NK-92 treated with Interleukin-12 subunit alpha and Interleukin-12 subunit beta, amount 100 ng/mL, for 24 hours (cell line): ENCODE measurements around the gene MICU1.

Experiments used
- DNase-seq: peaks from one replicate; lab custom pipeline; 2025; lab: John Stamatoyannopoulos, UW

Gene MICU1

DNA sequence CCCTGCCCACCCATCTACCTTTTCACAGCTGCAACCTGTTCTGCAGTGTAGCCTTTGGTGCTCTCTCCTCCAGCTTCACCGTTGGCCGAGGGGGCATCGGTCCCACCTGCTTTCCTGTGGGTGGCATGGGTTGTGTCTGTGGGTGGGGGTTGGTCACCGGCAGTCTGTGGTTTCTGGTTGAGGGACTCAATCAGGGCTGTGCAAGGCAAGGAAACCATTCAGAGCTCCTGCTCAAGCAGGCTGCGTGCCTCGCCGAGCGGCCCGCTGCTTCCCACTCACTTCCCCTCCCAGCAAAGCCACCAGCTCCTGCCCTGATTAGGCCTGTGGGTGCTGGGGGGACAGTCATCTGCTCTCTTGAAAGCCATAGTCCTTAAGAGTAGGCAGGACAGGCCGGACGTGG is 280.9 kb downstream of the MICU1 start:
- no peak for DNase-seq

DNA sequence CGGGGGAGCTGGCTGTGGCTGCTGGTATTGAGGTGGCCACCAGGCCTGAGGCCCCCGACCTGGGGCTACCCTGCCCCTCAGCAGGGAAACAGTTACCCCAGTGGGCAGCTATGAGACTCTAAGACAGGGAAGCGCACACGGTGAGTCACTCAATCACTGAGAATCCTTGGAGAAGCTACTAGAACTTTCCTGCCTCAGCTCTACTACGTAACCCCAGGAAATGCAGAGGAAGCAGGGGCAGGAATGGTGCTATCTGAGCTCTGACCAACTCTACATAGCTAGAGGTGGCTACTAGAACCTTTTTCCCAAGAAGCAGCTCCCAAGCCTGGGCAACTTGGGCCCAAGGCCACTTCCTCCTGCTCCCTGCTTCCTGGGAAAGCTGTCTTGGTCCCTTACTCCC is 283.0 kb downstream of the MICU1 start:
- no peak for DNase-seq

DNA sequence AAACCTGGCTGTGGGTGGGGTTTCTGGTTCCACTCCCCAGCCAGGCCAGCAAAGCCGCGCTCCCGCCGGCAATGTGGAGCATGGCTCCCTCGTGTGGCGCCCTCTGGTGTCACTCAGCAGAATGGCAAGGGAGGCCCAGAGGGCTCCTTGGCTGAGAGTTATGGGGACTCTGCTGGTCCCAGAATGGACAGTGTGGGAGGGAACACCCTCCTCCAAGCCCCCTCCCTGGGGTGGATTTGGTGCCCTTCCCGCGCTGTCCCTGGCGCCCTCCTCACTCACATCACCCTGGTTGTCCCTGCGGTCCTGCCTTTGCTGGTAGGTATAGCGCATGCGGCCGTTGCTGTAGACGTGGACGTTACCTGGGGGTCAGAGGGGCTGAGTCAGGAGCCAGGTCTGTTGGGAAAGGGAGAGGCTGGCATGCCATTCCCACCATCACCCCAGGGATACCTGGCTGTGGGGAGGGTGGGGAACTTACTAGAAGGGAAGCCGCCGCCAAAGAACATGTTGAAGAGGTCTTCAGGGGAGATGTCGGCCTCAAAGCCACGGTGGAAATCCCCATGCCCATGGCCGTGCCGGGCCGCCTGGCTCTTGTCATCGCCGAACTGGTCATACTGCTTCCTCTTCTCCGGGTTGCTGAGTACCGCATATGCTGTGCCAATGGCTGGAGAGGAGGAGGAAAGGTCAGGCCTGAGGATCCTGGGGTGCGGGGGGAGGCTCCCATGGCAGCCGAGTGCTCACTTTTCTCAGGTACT is 285.2 kb downstream of the MICU1 start:
- peak; percentile 57 for DNase-seq

DNA sequence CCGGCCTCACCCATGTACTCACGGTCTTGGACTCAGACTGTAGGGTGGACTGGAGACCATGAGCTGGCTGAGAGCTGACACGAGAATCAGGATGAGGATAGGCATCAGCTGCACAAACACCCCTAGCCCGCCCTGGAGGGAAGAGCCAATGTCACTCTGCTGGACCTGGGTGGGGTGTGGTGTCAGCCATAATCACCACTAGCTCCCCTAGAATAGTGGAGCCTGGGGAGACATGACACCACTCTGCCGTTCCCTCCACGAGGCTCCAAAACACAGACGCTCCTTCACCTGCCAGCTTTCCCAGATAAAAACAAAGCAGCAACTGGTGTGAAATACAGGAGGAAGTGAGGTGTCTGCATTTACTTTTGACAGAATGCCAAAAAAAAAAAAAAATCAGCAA is 287.7 kb downstream of the MICU1 start:
- DNase-seq: no peak

DNA sequence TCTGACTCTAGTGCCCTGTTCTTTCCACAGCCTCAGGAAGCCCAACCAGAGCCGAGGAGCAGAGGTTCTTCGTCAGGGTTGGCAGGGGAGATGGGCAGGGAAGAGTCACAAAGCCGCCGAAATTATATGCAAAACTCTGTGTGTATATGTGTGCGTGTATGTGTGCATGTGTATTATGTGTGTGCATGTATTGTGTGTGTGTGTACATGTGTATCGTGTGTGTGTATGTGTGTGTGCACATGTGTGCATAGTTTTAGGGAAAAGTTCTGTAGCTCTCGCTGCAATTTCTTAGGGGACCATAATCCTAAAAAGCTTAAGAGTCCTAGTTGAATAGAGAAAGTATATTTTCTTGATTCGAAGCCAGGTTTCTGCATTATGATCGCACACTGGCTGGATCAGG is 288.2 kb downstream of the MICU1 start:
- no peak for DNase-seq

DNA sequence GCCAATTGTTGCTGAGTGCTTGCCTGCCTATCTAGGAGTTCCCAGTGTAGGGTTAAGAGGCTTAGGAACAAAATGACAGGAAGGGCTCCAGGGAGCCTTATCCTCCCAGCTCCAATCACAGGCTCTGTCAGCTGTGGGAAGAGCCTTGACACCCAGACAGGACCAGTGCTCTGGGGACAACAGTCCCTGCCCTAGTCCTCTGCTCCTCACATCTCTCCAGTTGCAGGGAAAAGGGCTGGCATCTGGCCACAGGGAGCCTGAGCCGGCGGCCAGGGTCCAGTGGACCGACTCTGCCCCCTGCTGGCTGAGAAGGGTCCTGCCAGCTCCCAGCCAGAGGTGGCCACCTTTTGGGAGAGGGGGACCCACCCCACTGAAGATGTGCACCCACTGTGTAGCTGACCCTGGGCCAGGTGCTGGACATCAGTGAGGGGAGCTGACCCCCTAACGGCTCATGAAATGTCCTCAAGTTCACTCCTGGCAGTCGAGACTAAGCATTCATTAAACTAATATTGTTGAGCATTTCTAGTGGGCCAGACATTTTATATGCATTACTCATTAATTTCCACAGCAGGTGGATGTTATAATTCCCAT is 288.7 kb downstream of the MICU1 start:
- DNase-seq: peak; percentile 40

DNA sequence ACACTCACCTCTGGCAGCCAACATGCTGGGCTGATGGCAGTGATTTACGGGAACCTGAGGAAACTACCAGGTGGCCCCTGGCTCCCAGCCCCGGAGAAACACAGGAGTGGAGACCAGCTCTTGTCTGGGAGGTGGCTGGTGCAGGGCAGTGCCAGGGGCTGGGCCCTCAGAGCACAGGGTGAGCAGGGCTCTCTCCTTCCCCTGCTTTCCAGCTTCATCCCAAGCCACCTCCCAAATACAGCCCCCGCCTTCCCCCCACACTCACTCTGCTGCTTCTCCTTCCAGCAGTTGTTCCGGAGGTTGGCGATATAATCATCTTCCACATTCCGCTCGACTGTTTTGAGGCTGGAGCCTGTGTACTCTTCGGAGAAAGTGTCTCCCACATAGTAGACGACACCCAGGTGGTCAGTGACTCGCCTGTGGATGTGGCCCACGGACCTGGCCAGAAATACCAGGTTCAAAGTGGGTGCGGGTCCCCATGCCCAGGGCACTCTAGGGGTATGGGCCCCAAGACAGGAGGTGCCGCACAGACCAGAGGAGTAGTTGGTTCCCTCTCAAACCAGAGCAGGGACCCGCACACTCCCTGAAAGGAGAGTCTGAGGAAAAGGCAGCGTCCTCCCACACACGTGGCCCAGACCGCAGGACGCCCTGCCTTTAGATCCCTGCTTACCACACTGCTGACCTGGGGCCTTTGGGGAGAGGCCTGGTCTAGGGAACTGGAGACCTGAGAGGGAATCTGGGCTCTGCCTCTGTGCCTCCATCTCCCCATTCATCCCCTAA is 289.4 kb downstream of the MICU1 start:
- no peak for DNase-seq

DNA sequence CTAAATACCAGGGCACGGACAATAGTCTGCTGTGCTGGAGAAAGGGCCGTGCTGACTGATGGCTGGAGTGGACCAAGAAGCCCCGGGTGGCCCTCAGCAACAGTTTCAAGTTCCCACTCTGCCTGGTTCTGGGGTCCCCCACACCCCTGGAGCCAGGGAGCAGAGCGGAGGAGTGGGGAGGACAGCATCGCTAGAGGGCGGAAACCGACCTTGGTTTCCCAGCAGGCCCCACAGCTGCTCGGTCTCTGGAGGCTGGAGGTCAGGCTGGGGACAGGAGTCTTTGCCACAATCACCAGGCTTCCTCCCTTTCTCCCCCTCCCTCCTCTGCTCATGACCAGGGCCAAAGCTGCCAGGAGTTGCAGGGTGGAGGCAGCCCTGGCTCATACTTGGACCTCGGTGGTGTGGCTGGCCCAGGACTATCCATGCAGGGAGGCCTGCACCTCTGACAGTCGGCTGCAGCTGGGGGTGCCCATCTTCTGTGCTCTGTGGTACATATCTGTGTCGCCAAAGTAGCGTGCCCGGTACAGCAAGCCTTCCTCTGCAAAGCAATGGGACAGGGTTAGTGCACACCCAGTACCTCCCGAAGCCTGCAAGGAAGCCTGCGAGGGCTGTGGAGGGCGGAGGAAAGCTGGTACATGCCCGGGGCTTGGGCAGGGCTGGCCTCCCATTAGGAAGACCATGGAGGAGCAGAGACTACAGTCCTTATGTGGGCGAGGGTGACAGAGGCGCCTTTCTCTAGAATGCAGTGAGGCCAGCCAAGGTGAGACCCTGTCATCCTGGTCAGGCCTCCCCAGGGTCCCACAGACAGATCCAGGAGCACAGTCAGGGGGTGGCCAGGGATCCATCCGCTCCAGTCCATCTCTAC is 290.3 kb downstream of the MICU1 start:
- DNase-seq: peak; percentile 80

DNA sequence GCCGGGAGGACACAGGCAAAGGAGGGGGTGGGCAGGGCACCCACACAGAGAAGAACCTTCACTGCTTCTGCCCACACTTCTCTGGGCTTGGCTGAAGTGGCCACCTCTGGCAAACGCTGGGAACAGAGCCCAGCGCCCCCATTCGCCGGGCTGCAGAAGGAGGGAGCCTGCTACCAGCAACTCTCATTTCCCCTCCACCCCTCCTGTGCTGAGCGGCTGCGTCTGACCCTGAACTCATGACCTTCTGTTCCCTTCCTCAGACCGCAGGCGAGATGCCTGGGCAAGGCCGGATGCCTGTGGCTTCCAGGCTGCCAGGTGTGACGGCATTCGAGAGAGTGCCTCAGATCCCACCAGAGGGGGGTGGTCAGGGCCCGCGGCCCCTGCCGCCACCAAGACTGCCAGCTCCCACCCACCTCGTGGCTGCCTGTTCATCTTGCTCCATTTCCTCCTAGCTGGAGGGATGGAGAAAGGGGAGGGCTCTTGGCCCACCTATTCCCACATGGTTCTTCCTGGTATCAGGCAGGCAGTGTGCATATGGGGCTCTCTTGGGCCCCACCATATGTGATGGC is 291.0 kb downstream of the MICU1 start:
- DNase-seq: peak; percentile 93

DNA sequence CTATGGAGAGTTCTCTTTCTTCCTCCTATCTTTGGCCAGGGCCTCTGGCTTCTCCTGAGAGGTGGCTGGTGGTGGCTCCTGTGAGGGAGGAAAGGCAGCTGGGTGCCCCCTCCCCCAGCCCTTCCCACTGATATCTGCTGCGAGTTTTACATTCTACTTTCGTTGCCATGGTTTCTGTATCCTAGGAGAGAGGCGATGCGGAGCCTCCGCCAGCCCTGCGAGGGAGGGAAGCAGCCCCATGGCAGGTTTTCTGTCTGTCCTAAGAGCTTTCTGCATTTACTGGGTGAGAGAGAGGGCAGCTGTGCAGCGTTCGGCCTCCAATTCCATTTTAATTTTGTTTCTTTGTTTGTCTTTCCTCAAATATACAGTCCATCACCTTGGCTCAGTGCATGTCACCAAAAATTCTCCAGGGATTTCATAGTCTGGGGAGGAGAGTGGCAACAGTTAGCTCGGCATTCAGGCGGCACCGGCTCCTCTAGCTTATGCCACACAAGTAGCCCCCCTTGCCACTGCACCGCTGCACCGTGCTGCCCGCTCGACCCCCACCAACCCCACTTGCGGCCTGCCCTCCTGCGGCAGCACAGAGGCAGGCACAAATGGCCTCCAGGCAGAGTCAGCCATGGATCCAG is 291.6 kb downstream of the MICU1 start:
- peak; percentile 14 for DNase-seq

DNA sequence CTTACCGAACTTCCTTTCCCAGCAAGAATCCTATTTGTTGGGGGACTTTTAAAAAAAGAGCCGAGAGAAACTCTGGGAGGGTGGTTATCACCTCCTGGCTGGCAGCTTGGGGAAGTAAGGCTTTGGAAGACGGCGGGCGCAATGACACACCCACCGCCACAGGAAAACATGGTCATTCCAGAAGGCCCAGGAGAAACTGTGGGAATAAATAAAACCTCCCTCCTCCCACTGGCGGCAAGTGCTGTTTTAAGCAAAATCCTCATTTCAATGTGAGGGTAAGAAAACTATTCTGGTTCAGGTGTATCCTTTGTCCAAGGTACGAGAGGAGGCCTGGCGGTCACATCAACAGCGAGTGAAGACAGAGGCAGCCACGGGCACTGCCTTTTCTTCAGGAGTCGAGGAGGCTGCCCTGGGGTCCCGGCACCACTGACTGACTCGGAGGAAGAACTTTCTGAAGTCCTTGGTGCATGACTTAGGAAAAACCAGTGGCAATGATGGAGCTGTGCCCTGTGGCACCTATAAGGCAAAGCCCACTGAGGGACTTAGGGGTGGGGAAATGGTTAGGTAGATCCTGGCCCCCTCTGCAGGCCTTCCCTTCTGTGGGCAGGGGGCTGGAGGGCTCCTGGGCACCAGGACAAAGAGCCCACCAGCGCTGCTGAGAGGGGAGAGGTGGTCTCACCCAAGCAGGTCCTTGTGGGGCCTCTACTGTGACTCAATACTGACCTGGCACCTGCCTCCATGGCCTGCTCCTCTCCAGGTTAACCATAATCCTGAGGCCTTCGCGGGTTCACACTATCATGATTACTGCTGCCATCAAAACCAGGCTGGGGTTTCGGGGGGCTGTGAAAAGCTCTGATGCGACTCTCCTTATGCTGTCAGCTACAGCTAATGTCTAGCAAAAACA is 292.5 kb downstream of the MICU1 start:
- peak; percentile 21 for DNase-seq

DNA sequence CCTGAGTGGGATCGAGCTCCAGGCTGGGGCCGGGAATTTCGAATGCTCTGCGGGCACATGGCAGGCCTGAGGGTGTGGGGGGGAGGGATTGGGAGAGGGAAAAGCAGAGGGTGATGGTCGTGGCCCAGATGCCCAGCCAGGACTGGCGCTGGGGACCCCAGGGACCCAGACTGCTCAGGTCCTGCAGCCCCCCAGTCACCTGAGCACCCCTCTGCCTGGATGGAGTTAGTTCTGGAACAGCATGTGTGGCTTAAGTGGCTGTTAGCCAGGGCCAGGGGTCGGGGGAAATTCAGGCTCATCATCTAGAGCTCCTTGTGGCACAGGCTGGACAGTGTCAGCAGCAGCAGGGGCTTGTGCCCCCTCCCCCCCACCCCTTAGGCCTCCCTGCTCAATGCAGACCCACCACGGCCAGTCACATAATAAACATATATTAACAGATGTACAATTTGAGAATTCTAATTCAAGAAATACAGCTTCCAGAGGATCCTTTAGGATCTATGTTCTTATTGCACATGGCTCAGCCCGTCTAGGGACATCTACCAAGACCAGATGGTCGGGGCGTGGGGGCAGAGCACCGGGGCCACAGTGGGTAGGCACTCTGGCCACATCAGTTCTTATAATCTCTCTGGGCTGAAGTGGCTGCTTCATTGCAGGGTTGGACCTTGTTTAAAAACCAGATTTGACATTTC is 293.3 kb downstream of the MICU1 start:
- DNase-seq: no peak

DNA sequence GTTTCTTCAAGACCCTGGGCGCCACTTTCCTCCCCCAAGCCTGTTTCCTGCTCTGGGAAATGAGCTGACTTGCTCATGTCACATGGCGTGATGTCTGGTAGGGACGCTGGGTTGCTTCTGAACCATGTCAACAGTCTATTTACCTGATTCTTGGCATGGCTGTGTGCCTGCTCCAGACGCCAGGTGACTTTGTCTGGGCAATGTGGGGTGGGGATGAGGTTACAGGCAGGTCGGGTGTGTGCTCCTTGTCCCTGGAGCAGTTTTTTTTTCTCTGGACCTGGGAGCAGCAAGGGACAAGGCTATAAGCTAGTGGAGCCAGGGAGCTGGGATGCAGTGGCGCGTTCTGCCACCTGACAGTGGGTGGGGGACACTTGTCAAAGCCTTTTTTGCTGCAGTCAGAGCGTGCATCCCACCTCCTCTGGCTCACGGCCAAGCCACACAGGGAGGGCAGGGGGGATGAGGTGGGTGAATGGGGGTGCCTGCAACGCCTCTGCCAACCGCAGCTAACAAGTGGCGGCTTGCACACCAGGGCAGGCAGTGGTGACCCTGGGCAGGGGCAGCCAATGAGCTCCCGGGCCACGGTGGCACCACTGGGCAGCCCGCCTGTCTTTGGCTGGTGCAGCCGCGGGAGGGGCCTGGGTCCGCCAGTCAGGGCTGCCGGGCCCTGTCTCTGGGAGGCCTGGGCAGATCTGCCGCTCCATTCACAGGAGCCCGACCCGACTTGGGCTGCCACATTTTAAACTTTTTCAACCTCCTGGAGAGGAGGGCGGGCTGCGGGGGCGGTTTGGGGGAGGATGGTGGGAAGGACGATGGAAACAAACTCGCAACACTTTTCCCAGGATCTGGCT is 294.1 kb downstream of the MICU1 start:
- DNase-seq: peak; percentile 98

DNA sequence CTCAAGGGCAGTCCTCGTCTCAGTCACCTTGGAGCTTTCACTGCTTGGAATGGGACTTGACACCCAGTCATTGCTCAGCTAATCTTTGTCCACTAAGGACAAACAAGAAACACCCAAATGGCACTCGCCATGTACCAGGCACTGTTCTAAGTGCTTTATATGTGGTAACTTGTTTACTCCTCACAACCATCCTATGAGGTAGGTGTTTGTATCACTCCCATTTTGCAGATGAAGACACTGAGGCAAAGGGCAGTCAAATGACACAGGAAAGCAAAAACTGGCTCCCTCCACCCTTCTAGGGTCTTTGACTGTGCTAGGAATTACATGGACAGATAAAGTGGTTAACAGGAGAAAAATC is 295.8 kb downstream of the MICU1 start:
- DNase-seq: no peak

DNA sequence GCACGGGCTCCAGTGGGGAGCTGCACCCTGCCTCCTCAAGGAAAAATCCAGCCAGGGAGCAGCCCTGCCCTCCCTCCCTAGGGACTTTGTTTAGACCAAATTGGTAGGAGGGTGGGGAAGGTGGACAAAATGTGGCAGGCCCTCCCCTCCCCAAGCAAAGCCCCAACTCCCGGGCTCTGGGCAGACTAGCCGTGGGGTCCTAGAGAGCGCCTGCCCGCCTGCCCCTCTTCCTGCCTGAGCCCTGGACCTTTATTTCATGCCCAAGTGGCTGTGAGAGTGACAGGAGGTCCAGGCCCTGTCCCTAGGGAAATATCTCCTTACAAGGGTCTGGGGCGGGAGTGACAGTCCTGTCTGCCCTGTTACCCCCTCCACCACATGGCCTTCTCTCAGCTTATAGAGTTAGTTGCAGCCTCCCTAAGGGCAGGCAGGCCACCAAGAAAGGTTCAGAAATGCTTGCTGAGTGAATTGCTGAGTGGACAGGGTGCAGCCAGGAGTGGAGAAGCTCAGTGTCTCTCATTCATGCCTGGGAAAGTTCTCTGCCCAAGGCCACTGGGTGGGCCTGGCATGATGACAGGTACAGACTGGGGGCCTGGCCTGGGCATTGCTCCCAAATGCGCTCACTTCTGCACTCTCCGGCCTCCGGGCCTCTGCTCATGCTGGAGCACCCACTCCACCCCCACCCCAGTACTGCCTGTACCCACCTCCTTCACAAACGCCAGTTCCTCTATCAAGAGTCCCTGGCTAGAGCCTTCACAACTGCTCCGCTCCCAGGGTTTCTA is 296.4 kb downstream of the MICU1 start:
- no peak for DNase-seq

DNA sequence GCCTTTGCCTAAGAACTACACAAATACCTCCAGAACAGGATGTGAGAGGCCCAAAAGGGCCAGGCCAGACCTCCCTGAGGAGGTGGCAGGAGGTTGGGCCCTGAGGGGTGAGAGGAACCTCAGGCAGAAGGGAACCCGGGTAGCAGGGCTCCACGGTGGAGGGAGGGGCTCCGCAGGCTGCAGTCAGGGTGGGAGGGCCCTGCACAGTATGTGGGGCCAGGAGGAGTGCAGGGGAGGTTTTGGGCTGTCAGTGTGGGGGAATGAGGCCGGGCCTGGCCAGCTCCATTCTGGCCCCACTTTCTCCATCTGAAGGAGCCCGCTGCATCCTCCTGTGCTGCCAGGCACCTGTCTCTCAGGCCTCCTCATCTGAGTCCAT is 297.1 kb downstream of the MICU1 start:
- peak; percentile 52 for DNase-seq

DNA sequence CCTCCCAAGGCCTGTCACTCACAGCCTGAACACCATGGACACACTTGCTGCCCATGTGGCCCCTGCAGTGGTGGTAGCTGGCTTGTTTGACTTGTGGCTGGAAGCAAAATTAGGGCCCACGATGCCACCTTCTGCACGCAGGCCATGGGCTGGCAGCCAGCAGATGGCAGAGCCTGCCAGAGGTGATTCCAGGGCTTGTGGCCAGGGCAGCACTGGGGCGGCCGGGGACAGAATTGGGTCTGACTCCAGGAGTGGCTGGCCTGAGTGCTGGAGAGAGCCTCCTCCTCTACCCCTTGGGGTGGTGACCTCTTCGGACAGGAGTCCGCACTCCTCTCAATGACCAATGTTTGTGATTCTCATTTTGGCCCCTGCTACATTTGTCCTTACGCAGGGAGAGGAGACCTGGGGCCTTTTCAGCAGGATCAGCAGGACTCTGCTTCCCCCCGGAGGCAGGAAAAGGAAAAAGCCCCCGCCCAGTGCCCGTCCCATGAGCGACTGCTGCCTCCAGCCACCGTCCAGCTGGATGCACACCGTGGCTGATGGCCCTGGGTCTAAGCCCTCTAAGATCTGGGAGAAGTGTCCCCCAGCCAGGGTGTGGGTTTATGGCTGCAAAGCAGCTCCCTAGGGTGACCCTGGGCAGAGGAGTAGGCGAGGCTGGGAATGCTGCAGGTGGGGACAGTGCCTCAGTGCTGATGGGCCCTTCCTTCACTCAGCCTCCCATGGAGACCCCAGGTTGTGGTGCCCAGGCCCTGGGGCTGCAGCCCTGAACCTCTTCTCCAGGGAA is 297.6 kb downstream of the MICU1 start:
- peak; percentile 28 for DNase-seq
